ENCODE measurements around the gene ALOXE3.

The ALOXE3 gene

DNA sequence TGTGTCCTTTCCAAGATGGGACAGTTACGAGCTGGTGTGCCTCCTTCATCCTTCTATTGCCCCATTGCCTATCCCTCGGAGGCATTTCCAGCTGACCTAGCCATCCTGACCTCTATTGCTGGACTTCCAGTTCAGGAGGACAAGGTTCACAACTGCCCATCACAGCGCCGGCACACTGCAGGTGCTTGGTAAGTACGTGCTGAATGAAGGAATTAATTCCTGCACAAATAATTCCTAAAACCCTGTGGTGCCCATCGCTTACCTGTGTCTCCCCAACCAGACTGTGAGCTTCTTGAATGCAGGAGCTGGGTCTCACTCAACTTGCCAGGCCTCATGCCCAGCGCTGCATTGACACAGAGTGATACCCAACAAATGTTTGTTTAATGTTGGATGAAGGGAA, 66.5 kb downstream of the ALOXE3 start:
- no peak for DNase-seq (ENCODE audit: low spot score)

DNA sequence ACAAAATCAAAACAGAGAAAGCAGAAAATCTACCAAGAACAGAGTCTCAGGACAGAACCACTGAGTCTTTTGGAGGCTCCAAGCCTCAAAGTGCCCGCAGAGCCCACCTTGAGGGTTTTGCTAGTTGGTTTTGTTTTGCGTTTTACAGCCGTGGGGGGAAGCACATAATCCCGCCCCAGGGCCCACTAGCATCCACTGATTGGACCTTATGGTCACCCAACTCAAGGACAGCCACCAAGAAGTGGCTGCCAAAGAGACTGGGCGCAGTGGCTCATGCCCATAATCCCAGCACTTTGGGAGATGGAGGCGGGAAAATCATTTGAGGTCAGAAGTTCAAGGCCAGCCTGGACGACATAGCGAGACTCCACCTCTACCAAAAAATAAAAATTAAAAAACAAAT, 69.6 kb downstream of the ALOXE3 start:
- DNase-seq (ENCODE audit: low spot score), result no peak

DNA sequence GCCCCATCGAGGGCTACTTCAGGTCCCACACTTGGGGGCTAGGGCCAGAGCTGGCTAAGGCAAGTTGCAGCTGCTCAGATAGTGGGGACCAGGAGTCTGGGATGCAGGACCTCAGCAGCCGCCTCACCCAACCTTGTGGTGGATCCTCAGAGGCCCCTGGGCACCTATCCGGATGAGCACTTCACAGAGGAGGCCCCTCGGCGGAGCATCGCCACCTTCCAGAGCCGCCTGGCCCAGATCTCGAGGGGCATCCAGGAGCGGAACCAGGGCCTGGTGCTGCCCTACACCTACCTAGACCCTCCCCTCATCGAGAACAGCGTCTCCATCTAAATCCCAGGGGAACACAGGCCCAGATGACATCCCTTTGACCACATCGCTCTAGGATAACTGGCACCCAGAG, 70.1 kb downstream of the ALOXE3 start:
- DNase-seq (ENCODE audit: low spot score), result no peak

DNA sequence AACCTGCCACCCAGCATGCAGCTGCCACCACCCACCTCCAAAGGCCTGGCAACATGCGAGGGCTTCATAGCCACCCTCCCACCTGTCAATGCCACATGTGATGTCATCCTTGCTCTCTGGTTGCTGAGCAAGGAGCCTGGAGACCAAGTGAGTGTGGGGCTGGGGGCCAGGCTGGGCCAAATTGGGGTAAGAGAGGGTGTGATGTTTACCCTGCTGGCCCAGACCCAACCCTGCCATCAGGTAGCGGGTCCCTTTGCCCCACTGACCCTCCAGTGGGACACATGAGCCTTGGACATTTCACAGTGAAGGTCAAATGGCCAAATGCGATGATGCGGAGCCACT, 70.6 kb downstream of the ALOXE3 start:
- no peak for DNase-seq (ENCODE audit: low spot score)

DNA sequence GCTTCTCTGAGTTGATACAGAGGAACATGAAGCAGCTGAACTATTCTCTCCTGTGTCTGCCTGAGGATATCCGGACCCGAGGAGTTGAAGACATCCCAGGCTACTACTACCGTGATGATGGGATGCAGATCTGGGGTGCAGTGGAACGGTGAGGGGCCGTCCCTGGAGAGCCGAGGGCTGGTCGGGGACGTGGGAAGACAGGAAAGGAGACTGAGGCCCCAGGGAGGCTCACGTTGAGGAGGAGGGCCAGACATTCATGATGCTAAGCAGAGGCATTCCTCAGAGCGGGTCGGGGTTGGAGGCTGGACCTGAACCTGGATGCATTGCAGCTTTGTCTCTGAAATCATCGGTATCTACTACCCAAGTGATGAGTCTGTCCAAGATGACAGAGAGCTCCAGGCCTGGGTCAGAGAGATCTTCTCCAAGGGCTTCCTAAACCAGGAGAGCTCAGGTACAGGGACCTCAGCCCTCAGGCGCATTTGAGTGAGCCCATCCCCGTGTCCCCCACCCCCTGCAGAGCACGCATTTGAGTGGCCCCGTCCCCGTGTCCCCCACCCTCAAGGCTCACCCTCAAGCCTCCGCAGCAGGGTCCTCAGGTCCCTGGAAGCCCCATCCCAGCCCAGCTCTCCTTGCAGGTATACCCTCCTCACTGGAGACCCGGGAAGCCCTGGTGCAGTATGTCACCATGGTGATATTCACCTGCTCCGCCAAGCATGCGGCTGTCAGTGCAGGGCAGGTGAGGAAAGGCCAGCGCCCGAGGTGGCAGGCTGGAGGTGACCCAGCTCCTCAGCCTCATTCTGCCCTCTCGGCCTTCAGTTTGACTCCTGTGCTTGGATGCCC, 71.2 kb downstream of the ALOXE3 start:
- DNase-seq (ENCODE audit: low spot score), result no peak

DNA sequence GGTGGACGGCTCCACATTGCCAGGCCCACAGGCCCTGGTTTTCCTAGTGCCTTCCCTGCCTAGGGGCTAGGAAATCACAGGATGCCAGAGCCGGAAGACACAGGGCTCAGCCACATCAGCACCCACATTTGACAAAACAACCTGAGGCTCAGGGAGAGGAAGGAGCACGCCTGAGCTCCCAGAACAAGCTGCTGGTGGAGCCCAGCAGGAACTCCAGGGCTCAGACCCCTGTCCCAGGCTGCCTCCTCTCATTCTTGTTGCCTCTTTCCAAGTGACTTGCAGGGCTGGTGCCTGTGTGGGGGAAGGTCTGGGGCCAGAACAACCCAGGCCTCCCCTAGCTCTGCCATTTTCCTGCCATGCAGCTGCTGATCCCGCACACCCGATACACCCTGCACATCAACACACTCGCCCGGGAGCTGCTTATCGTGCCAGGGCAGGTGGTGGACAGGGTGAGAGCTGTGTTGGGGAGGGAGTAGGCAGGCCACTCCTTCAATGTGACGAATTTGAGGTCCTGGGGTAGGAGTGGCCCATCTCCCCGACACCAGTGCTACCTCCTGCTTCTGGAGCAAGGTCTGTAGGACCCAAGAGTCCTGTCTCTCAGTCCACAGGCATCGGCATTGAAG, 71.9 kb downstream of the ALOXE3 start:
- no peak for DNase-seq (ENCODE audit: low spot score)

All from kidney tubule cell (primary cell).